ENCODE data around the gene PTGER4.

- TF ChIP-seq CTCF (IDR thresholded peaks at IDR 0.05), result no peak
- TF ChIP-seq SMAD3 (CRISPR knock-in tag; IDR thresholded peaks at IDR 0.05; ENCODE audit: borderline replicate concordance), result no peak
- no peak for TF ChIP-seq ZNF423 (CRISPR knock-in tag; IDR thresholded peaks at IDR 0.05)
- TF ChIP-seq MAX (CRISPR knock-in tag; IDR thresholded peaks at IDR 0.05), result no peak
- no peak for TF ChIP-seq FOXP1 (CRISPR knock-in tag; IDR thresholded peaks at IDR 0.05; ENCODE audit: borderline replicate concordance)
- TF ChIP-seq SP1 (CRISPR knock-in tag; conservative IDR thresholded peaks at IDR 0.05), result no peak
- no peak for TF ChIP-seq ETV6 (CRISPR knock-in tag; IDR thresholded peaks at IDR 0.05)
- no peak for TF ChIP-seq ZNF232 (CRISPR knock-in tag; IDR thresholded peaks at IDR 0.05)
Measured at GRCh38 chr5:40683305-40683704, 3.6 kb downstream of the PTGER4 start.
